GM12891 (cell line): ENCODE measurements around the gene TCTA.

ENCODE experiments used
- PAX5 ChIP-seq: IDR thresholded peaks from 2 replicates; pipeline ENCODE4 v1.6.1; 2011; ENCODE audit warnings: low read length, moderate library complexity, mild to moderate bottlenecking; ENCODE audit not compliant: insufficient read depth, severe bottlenecking
- POLR2A ChIP-seq: IDR thresholded peaks from 2 replicates; pipeline ENCODE4 v1.6.1; 2011; ENCODE audit warnings: low read depth, low read length, control low read depth
- POLR2AphosphoS5 ChIP-seq: IDR thresholded peaks from 2 replicates; pipeline ENCODE4 v1.6.1; 2011; ENCODE audit warnings: low read depth, low read length, control low read depth
- SPI1 ChIP-seq: IDR thresholded peaks from 2 replicates; pipeline ENCODE4 v1.6.1; 2011; ENCODE audit warnings: low read depth, low read length, control low read depth
- TAF1 ChIP-seq: IDR thresholded peaks from 2 replicates; pipeline ENCODE4 v1.6.1; 2011; ENCODE audit warnings: low read depth, low read length, control low read depth

GRCh38 chr3:49411968-49412631, at the start of gene TCTA, which contains the start of gene RHOA:
- TF ChIP-seq TAF1 (peak; percentile 86), POLR2AphosphoS5 (peak; percentile 98), POLR2A (peak; percentile 98), SPI1 (no peak), PAX5 (no peak)
